ENCODE results near the gene KCP.

KCP gene

GRCh38 chr7:128831994-128832879 lies 78.3 kb downstream of the KCP start:
- peak; percentile 67 for DNase-seq
- Histone ChIP-seq H3K79me1 (replicated peaks; ENCODE audit: low read length, poor library complexity, severe bottlenecking) (peaks cover 14% of the 10 kb centered on the region), H3K4me1 (ENCODE audit: control insufficient read depth, insufficient read depth, low read depth, low read length) (peaks cover 61% of the 10 kb centered on the region), H2BK12ac (ENCODE audit: low read length in 2 of 2) (peak overlapping the region; percentile 23 to 90), H4K91ac (ENCODE audit: low read length) (peak overlapping the region; percentile 90), H2BK15ac (ENCODE audit: low read depth, poor library complexity, severe bottlenecking) (peak overlapping the region; percentile 95), H2AFZ (ENCODE audit: low read depth, low read length) (no peak overlapping the region), H2BK120ac (ENCODE audit: low read depth, low read length) (peak overlapping the region; percentile 89), H4K8ac (ENCODE audit: low read length) (peak overlapping the region; percentile 54), H2AK5ac (ENCODE audit: low read length, severe bottlenecking) (peak overlapping the region; percentile 37), H3K9me3 (ENCODE audit: control insufficient read depth, low read length) (no peaks in the 10 kb centered on the region), H3K4ac (ENCODE audit: low read depth in 1 of 2, low read length in 2 of 2) (peak overlapping the region; percentile 66 to 75), H3K18ac (ENCODE audit: low read depth in 1 of 2, low read length in 2 of 2) (peak overlapping the region; percentile 94 to 97), H3K27me3 (ENCODE audit: control insufficient read depth in 1 of 2, insufficient read depth in 1 of 2, low read length in 2 of 2) (no peaks in the 10 kb centered on the region), H3K9ac (ENCODE audit: low read length) (peak overlapping the region; percentile 93), H3K4me3 (ENCODE audit: insufficient read depth in 1 of 2, low read depth in 1 of 2, low read length in 2 of 2) (peak overlapping the region; percentile 61 to 95), H3K14ac (ENCODE audit: low read length in 2 of 2) (peak overlapping the region in 1 of 2 experiments; percentile 84), H3K36me3 (ENCODE audit: control insufficient read depth in 1 of 2, insufficient read depth in 2 of 2, low read depth in 1 of 2, low read length in 2 of 2) (peaks cover 22 to 24% of the 10 kb centered on the region in 2 experiments), H3K27ac (ENCODE audit: low read length, poor library complexity, severe bottlenecking) (peak overlapping the region; percentile 82), H3K23ac (ENCODE audit: low read length in 2 of 2) (peak overlapping the region in 1 of 2 experiments; percentile 40), H2BK5ac (ENCODE audit: low read depth, low read length, poor library complexity, severe bottlenecking) (no peak overlapping the region), H3K4me2 (ENCODE audit: low read length, poor library complexity, severe bottlenecking) (peak overlapping the region; percentile 83)
- WGBS: 0% methylated on average over 11 of the region's 22 CpGs

DNA sequence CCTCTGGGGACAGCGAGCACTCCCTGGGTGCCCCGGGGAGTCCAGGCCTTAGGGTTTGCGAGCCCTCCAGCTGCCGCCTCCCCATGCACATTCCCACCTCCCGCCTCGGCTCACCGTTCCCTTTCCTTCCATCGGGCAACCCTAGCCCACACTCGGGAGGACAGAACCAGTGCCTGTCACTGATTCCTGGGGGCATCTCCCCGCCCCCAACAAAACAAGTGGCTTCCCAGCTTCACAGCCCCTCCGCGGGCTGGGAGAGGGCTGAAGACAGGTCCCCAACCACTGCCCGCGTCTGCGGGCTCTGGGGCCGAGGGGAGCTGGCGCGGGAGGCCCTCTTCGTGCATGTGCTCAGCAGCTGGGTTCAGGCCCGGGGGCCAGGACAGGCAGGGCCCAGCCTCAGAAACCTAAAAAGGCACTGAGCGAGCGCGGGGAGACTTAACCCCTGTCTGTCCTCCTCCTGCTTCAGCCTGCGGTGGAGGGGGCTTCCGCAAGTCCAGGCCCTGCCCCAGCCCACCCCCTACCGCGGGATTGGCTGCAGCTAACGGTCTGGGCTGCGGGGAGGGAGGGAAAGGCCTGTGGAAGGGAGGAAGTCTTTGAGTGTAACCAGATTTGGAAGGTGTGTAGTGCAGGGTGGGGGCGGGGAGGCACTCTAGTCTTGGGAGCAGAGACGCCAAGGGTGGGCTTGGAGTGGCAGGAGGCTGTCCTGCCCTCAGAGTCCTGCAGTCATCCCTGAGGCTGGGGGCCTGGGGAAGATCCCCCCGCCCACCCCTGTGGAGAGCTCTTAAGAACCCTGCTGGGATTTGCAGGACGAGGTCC lies 79.1 kb downstream of the KCP start:
- no peak overlapping the region for H3K23ac ChIP-seq (ENCODE audit: low read length in 2 of 2)
- H3K27me3 ChIP-seq (ENCODE audit: control insufficient read depth in 1 of 2, insufficient read depth in 1 of 2, low read length in 2 of 2): no peaks in the 10 kb centered on the region
- peak overlapping the region in 1 of 2 experiments; percentile 76 for H3K14ac ChIP-seq (ENCODE audit: low read length in 2 of 2)
- peak overlapping the region; percentile 61 to 95 for H3K4me3 ChIP-seq (ENCODE audit: insufficient read depth in 1 of 2, low read depth in 1 of 2, low read length in 2 of 2)
- H4K91ac ChIP-seq (ENCODE audit: low read length): peak overlapping the region; percentile 53
- DNase-seq: peak; percentile 71
- peak overlapping the region; percentile 42 to 60 for H3K4ac ChIP-seq (ENCODE audit: low read depth in 1 of 2, low read length in 2 of 2)
- peak overlapping the region; percentile 95 for H2BK15ac ChIP-seq (ENCODE audit: low read depth, poor library complexity, severe bottlenecking)
- WGBS: under 1% methylated on average over 33 of the region's 33 CpGs
- peaks cover 15% of the 10 kb centered on the region in 2 experiments for H3K36me3 ChIP-seq (ENCODE audit: control insufficient read depth in 1 of 2, insufficient read depth in 2 of 2, low read depth in 1 of 2, low read length in 2 of 2)
- H2BK12ac ChIP-seq (ENCODE audit: low read length in 2 of 2): peak overlapping the region; percentile 4 to 33
- no peaks in the 10 kb centered on the region for H3K9me3 ChIP-seq (ENCODE audit: control insufficient read depth, low read length)
- H3K79me1 ChIP-seq (replicated peaks; ENCODE audit: low read length, poor library complexity, severe bottlenecking): peaks cover 7% of the 10 kb centered on the region
- H3K9ac ChIP-seq (ENCODE audit: low read length): peak overlapping the region; percentile 93
- no peak overlapping the region for H2BK5ac ChIP-seq (ENCODE audit: low read depth, low read length, poor library complexity, severe bottlenecking)
- H2BK120ac ChIP-seq (ENCODE audit: low read depth, low read length): peak overlapping the region; percentile 89
- no peak overlapping the region for H2AK5ac ChIP-seq (ENCODE audit: low read length, severe bottlenecking)
- H3K4me1 ChIP-seq (ENCODE audit: control insufficient read depth, insufficient read depth, low read depth, low read length): peaks cover 60% of the 10 kb centered on the region
- H3K4me2 ChIP-seq (ENCODE audit: low read length, poor library complexity, severe bottlenecking): peak overlapping the region; percentile 83
- H3K18ac ChIP-seq (ENCODE audit: low read depth in 1 of 2, low read length in 2 of 2): peak overlapping the region; percentile 63 to 69
- peak overlapping the region; percentile 46 for H3K27ac ChIP-seq (ENCODE audit: low read length, poor library complexity, severe bottlenecking)
- H2AFZ ChIP-seq (ENCODE audit: low read depth, low read length): no peak overlapping the region
- H4K8ac ChIP-seq (ENCODE audit: low read length): peak overlapping the region; percentile 46

DNA sequence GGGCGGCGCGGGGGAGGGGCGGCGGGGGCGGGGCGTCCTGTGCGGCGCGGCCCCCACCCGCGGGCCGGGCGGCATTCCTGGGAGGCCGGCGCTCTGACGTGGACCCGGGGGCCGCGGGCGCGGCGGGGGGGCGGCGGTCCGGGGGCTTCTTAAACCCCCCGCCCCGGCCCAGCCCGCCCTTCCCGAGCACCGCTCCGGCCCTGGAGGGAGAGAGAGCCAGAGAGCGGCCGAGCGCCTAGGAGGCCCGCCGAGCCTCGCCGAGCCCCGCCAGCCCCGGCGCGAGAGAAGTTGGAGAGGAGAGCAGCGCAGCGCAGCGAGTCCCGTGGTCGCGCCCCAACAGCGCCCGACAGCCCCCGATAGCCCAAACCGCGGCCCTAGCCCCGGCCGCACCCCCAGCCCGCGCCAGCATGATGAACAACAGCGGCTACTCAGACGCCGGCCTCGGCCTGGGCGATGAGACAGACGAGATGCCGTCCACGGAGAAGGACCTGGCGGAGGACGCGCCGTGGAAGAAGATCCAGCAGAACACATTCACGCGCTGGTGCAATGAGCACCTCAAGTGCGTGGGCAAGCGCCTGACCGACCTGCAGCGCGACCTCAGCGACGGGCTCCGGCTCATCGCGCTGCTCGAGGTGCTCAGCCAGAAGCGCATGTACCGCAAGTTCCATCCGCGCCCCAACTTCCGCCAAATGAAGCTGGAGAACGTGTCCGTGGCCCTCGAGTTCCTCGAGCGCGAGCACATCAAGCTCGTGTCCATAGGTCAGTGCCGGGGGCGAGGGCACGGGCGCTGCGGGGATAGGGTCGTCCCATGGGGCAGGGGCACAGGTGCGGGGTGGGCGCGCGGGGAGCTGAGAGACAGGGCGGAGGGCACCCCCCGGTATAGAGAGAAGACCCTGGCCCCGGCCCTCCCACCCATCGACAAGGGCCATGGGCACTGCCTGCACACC lies 80.0 kb downstream of the KCP start, which contains the start of gene FLNC:
Gene FLNC (plus strand): TSS at position 176 of the 947 bp plus-strand sequence. CDS start 232 bp downstream, at position 408.
- under 1% methylated on average over 80 of the region's 109 CpGs for WGBS
- Histone ChIP-seq H4K91ac (ENCODE audit: low read length) (peak within 1 kb of the TSS; percentile 85), H2BK5ac (ENCODE audit: low read depth, low read length, poor library complexity, severe bottlenecking) (no peak within 1 kb of the TSS), H2BK12ac (ENCODE audit: low read length in 2 of 2) (peak within 1 kb of the TSS; percentile 67 to 82), H3K27me3 (ENCODE audit: control insufficient read depth in 1 of 2, insufficient read depth in 1 of 2, low read length in 2 of 2) (no peaks in the 10 kb centered on the region), H3K18ac (ENCODE audit: low read depth in 1 of 2, low read length in 2 of 2) (peak within 1 kb of the TSS; percentile 96), H3K9me3 (ENCODE audit: control insufficient read depth, low read length) (no peaks in the 10 kb centered on the region), H3K9ac (ENCODE audit: low read length) (peak within 1 kb of the TSS; percentile 93), H3K14ac (ENCODE audit: low read length in 2 of 2) (peak within 1 kb of the TSS in 1 of 2 experiments; percentile 93), H3K4ac (ENCODE audit: low read depth in 1 of 2, low read length in 2 of 2) (peak within 1 kb of the TSS; percentile 76 to 85), H2BK15ac (ENCODE audit: low read depth, poor library complexity, severe bottlenecking) (peak within 1 kb of the TSS; percentile 89), H3K4me1 (ENCODE audit: control insufficient read depth, insufficient read depth, low read depth, low read length) (peaks cover 54% of the 10 kb centered on the region), H2AFZ (ENCODE audit: low read depth, low read length) (peak within 1 kb of the TSS; percentile 29), H3K4me2 (ENCODE audit: low read length, poor library complexity, severe bottlenecking) (peak within 1 kb of the TSS; percentile 83), H3K36me3 (ENCODE audit: control insufficient read depth in 1 of 2, insufficient read depth in 2 of 2, low read depth in 1 of 2, low read length in 2 of 2) (peaks cover 6 to 7% of the 10 kb centered on the region in 2 experiments), H3K23ac (ENCODE audit: low read length in 2 of 2) (peak within 1 kb of the TSS; percentile 30 to 75), H4K8ac (ENCODE audit: low read length) (peak within 1 kb of the TSS; percentile 83), H2AK5ac (ENCODE audit: low read length, severe bottlenecking) (peak within 1 kb of the TSS; percentile 89), H3K4me3 (ENCODE audit: insufficient read depth in 1 of 2, low read depth in 1 of 2, low read length in 2 of 2) (peak within 1 kb of the TSS; percentile 61 to 95), H3K27ac (ENCODE audit: low read length, poor library complexity, severe bottlenecking) (peak within 1 kb of the TSS; percentile 66), H2BK120ac (ENCODE audit: low read depth, low read length) (peak within 1 kb of the TSS; percentile 36), H3K79me1 (replicated peaks; ENCODE audit: low read length, poor library complexity, severe bottlenecking) (peaks cover 2% of the 10 kb centered on the region)
- DNase-seq: peak; percentile 77
